Testis (tissue), 2 donors: ENCODE data around the gene VDR.

ENCODE experiments used
- POLR2A ChIP-seq: fragments of 450-650 bp; IDR thresholded peaks from one replicate; pipeline ENCODE4 v1.6.1; 2017; ENCODE audit warnings: antibody characterized with exemption, mild to moderate bottlenecking, moderate library complexity
- TF ChIP-seq, protein P1 (sequence below), 3 experiments: fragments of 450-650 bp in 2 of 3; fragments of 200-600 bp in 1 of 3; sonication (generic) in 1 of 3; IDR thresholded peaks; one replicate each; pipeline ENCODE4 v1.5.1; 2016 to 2019; ENCODE audit warnings: antibody characterized with exemption in 3 of 3, mild to moderate bottlenecking in 2 of 3, moderate library complexity in 1 of 3

DNA sequence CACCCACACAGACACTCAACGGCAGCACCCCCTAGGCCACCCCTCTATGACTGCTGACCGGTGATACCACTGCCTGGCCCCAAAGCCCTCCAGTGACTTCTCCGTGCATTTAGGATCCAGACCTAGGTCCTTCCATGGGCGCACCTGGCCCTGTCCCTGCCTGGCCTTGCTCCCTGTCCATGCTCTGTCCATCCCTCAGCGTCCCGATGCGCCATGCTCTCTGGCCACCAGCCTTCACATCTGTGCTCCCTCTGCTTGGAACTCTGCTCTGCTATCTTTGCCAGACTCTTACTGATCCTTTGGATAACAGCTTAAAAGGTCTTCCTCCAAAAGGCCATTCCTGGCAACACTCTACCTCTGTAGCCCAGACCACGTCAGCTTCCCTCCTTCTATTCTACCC lies 59.7 kb downstream of the VDR start:
- TF ChIP-seq POLR2A: no peak
- TF ChIP-seq, protein P1, sequence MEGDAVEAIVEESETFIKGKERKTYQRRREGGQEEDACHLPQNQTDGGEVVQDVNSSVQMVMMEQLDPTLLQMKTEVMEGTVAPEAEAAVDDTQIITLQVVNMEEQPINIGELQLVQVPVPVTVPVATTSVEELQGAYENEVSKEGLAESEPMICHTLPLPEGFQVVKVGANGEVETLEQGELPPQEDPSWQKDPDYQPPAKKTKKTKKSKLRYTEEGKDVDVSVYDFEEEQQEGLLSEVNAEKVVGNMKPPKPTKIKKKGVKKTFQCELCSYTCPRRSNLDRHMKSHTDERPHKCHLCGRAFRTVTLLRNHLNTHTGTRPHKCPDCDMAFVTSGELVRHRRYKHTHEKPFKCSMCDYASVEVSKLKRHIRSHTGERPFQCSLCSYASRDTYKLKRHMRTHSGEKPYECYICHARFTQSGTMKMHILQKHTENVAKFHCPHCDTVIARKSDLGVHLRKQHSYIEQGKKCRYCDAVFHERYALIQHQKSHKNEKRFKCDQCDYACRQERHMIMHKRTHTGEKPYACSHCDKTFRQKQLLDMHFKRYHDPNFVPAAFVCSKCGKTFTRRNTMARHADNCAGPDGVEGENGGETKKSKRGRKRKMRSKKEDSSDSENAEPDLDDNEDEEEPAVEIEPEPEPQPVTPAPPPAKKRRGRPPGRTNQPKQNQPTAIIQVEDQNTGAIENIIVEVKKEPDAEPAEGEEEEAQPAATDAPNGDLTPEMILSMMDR (IDR thresholded peaks at IDR 0.05): no peak
